Retinal pigment epithelial cell (primary cell): ENCODE data around the gene HHIP.
"Not testable (repeated sequence)": the region's sequence is repeated elsewhere in the genome, so short reads cannot be mapped to it uniquely, and the experiment has no call there.

Source experiments
- DNase-seq: peaks from one replicate; pipeline ENCODE4 v3.0.0-alpha.2; 2010; ENCODE audit warnings: low read depth
- H3K4me3 ChIP-seq: 2 replicates; pipeline ENCODE4 v1.5.1; 2011; ENCODE audit warnings: mild to moderate bottlenecking, low read length, control low read depth, moderate library complexity
- TF ChIP-seq, protein P1 (sequence below): conservative IDR thresholded peaks from 2 replicates; pipeline ENCODE4 v1.5.1; 2011; ENCODE audit warnings: low read depth, low read length, control low read depth, inconsistent platforms

HHIP gene

DNA sequence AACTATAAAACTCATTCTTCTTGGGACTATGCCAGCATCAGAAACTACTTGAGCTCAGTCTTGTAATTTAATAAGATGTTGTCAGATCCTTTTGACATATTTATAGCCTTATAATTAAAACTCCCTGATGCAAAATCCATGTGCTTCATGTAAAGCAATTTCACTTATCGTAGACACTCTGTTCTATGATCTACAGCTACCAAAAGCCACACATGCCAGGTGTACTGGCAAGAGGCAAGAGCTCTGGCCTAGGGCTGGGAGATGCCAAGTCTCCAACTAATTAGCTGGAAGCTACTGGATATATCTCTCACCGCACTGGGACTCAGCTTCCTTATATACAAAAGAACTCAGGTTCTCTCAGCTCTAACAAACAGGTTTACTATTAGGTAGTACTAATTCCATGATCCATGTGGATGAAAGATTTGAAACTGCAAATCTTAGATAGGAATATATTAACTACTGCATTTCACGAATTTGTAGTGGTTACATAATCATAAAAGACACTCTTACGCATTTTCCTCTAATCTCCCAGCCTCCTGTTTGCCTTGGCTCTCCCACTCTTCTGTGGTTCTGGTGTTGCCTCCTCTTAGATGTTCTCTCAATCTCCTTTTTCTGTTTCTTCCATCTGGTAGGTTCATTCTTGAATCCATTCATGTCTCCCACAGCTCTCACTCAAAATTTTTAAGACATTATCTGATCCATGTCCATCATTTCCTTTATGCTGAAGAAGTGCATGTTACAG, 103.0 kb downstream of the HHIP start:
- DNase-seq, result no peak
- TF ChIP-seq, protein P1, sequence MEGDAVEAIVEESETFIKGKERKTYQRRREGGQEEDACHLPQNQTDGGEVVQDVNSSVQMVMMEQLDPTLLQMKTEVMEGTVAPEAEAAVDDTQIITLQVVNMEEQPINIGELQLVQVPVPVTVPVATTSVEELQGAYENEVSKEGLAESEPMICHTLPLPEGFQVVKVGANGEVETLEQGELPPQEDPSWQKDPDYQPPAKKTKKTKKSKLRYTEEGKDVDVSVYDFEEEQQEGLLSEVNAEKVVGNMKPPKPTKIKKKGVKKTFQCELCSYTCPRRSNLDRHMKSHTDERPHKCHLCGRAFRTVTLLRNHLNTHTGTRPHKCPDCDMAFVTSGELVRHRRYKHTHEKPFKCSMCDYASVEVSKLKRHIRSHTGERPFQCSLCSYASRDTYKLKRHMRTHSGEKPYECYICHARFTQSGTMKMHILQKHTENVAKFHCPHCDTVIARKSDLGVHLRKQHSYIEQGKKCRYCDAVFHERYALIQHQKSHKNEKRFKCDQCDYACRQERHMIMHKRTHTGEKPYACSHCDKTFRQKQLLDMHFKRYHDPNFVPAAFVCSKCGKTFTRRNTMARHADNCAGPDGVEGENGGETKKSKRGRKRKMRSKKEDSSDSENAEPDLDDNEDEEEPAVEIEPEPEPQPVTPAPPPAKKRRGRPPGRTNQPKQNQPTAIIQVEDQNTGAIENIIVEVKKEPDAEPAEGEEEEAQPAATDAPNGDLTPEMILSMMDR, result no peak
- H3K4me3 ChIP-seq, result no peak overlapping the region

DNA sequence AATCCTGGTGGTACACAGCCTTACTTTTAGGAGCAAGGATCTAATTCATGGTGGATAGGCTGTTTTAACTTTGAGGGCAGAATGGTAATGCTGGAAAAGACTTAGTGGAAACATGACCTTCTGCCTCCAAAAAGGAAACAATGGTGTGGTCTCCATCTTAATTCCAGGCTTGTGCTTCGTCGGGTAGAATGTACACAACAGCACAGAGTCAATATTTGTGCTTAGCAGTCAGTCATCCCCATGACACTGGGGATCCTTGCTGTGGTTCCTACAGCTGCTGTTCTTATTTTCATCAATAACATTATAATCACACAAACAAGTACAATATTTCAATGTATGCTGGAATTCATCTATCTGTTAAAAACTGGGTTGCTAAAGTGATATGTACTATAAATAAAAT, 104.4 kb downstream of the HHIP start:
- no peak for DNase-seq
- H3K4me3 ChIP-seq, result no peak overlapping the region
- TF ChIP-seq, protein P1, result no peak

DNA sequence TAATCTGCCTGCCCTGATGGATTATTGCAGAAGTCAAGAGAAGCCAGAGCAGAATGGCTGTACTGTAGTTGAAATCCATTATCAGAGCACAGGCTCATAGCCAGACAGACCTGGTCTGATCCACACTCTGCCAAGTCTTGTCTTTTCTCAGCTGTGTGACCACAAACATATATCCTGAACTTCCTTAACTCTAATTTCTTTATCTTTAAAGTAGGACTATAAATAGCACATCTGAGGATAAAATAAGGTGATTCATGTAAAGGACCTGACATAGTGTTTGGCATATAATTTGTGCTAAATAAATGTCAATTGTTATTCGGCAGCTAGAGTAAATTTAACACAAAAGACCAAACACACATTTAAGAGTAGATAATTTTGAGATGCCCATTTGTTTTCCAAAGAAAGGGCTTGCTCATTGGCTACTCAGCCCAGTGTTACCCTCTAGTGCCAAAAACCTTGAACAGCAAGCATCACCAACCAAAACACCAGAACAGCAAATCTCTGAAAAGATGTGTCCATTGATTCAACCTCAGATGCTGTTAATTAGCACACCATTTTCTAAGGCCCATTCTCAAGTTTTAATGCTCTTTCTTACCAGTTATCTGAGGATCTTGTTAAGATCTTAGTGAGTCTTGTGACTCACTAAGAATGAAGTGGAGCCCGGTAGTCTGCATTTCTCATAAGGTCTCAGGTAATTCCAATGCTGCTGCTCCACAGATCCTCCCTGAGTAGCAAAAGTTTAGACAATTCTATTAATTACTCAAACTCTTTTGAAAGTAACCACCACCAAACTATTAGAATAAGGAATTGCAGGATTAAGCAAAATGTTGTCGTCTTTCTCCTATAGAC, 108.8 kb downstream of the HHIP start:
- TF ChIP-seq, protein P1, result peak; percentile 57
- peak; percentile 5 for DNase-seq
- H3K4me3 ChIP-seq, result no peak overlapping the region

DNA sequence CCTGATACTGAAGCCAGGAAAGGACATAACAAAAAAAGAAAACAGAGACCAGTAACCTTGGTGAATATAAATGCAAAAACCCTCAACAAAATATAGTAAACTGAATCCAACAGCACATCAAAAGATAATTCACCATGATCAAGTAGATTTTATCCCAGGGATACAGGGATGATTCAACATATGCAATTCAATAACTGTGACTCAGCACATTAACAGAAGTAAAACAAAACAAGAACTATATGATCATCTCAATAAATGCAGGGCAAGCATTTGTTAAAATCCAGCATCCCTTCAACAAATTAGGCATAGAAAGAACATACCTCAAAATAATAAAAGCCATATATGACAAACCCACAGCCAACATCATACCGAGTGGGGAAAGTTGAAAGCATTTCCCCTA, 112.0 kb downstream of the HHIP start:
- no peak for DNase-seq

DNA sequence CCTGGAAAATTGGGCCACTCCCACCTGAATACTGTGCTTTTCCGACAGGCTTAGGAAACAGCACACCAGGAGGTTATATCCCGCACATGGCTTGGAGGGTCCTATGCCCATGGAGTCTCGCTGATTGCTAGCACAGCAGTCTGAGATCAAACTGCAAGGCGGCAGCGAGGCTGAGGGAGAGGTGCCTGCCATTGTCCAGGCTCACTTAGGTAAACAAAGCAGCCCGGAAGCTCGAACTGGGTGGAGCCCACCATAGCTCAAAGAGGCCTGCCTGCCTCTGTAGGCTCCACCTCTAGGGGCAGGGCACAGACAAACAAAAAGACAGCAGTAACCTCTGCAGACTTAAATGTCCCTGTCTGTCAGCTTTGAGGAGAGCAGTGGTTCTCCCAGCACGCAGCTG, 122.9 kb downstream of the HHIP start:
- DNase-seq, H3K4me3 ChIP-seq: not testable (repeated sequence)

More for the DNA sequence above, 112.0 kb downstream of the HHIP start:
- TF ChIP-seq, protein P1, result no peak
- no peak overlapping the region for H3K4me3 ChIP-seq

DNA sequence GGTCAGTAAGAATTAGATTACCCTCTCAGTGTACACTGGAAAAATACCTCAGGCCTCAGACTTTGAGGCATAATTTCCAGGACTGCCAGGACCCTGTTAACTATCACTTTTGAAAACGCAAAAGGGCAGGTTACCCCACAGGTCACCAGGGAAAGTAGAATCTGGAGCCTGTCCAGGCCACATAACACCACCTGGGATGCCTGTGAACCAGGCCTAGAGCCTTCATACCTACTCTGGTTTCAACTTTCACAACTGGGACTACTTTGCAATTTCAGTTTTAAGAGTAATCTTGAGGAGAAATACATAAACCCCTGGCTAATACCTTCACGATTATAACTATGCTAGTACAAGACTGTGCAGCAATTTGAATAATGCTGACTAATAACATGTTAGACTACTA, 132.4 kb downstream of the HHIP start:
- no peak for DNase-seq
- no peak overlapping the region for H3K4me3 ChIP-seq
- TF ChIP-seq, protein P1, result no peak

DNA sequence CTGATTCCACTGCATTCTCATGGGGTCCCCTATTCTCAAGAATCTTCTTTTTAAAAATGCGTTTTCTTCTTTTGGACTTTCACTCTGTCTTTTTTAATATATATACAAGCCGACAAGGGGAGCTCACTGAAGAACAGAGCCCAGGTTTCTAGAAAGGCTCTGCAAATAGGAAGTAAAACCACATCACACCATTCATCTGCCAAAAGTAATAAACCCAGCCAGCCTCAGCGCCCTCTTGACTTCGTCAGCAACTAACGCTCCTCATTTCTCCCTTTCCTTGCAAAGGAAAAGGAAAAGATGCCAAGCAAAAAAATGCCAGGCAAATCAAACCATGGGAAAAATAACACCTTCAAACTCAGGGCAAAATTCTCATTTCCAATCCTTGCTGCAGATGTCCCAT, 136.4 kb downstream of the HHIP start:
- no peak overlapping the region for H3K4me3 ChIP-seq
- TF ChIP-seq, protein P1, result no peak
- DNase-seq, result no peak
